DOHH2 (cell line): Measurements from ENCODE around the gene CCDC195.

ENCODE experiments used
- H3F3A ChIP-seq: fragments of 200-600 bp; sonication (generic), shearing (Covaris generic); 2 replicates; pipeline ENCODE4 v1.6.0; 2016; ENCODE audit warnings: antibody characterized with exemption, mild to moderate bottlenecking; ENCODE audit not compliant: control insufficient read depth, insufficient read depth
- H3K27ac ChIP-seq: fragments of 200-600 bp; sonication (generic); 2 replicates; pipeline ENCODE4 v1.5.1; 2014; ENCODE audit warnings: low read depth, mild to moderate bottlenecking, low read length, moderate library complexity
- H3K27me3 ChIP-seq: fragments of 200-600 bp; sonication (generic); 2 replicates; pipeline ENCODE4 v1.6.1; 2014; ENCODE audit warnings: mild to moderate bottlenecking, low read length, mixed read lengths; ENCODE audit not compliant: control insufficient read depth
- H3K36me3 ChIP-seq: fragments of 200-600 bp; sonication (generic); 2 replicates; pipeline ENCODE4 v1.6.1; 2014; ENCODE audit warnings: mild to moderate bottlenecking, low read length, moderate library complexity, mixed read lengths; ENCODE audit not compliant: control insufficient read depth
- H3K4me1 ChIP-seq: fragments of 200-600 bp; sonication (generic); 2 replicates; pipeline ENCODE4 v1.6.1; 2014; ENCODE audit warnings: mild to moderate bottlenecking, low read length, mixed read lengths; ENCODE audit not compliant: control insufficient read depth
- H3K4me2 ChIP-seq: fragments of 200-600 bp; sonication (generic); 2 replicates; pipeline ENCODE4 v1.6.0; 2014; ENCODE audit warnings: mild to moderate bottlenecking, low read length, moderate library complexity
- H3K4me3 ChIP-seq: fragments of 200-600 bp; sonication (generic); 2 replicates; pipeline ENCODE4 v1.5.1; 2014; ENCODE audit warnings: mild to moderate bottlenecking, low read length, mixed read lengths
- H3K79me2 ChIP-seq: fragments of 200-600 bp; sonication (generic); 2 replicates; pipeline ENCODE4 v1.6.1; 2014; ENCODE audit warnings: mild to moderate bottlenecking, low read length, mixed read lengths; ENCODE audit not compliant: control insufficient read depth
- H3K9me2 ChIP-seq: fragments of 200-600 bp; sonication (generic); replicated peaks from 2 replicates; pipeline ENCODE4 v1.6.1; 2014; ENCODE audit warnings: mild to moderate bottlenecking, low read length, mixed read lengths; ENCODE audit not compliant: control insufficient read depth
- H3K9me3 ChIP-seq: fragments of 200-600 bp; sonication (generic); 2 replicates; pipeline ENCODE4 v1.6.1; 2014; ENCODE audit warnings: antibody characterized with exemption, low read length, mixed read lengths; ENCODE audit not compliant: control insufficient read depth, insufficient read depth
- H4K20me1 ChIP-seq: fragments of 200-600 bp; sonication (generic); 2 replicates; pipeline ENCODE4 v1.6.0; 2014; ENCODE audit warnings: low read depth, mild to moderate bottlenecking, antibody characterized with exemption, low read length, moderate library complexity; ENCODE audit not compliant: control insufficient read depth, insufficient read depth
- CTCF ChIP-seq: fragments of 200-600 bp; sonication (generic); IDR thresholded peaks from one replicate; pipeline ENCODE4 v1.5.1; 2014; ENCODE audit warnings: antibody characterized with exemption, mild to moderate bottlenecking, low read depth, low read length; ENCODE audit not compliant: poor library complexity, severe bottlenecking
- EZH2phosphoT487 ChIP-seq: fragments of 200-600 bp; sonication (generic); IDR thresholded peaks from 2 replicates; pipeline ENCODE4 v1.6.1; 2017; ENCODE audit warnings: borderline replicate concordance, mild to moderate bottlenecking, antibody characterized with exemption, low read length, moderate library complexity, mixed read lengths

CCDC195 gene

GRCh38 chr2:224747765-224748164, 31.6 kb upstream of the CCDC195 start:
- no peaks in the 10 kb centered on the region for H4K20me1 ChIP-seq
- TF ChIP-seq CTCF (no peak), EZH2phosphoT487 (no peak)
- H3K9me3 ChIP-seq = no peaks in the 10 kb centered on the region

GRCh38 chr2:224736227-224736626, 20.1 kb upstream of the CCDC195 start:
- TF ChIP-seq EZH2phosphoT487 (no peak), CTCF (no peak)
- H3K9me3 ChIP-seq = peaks cover 22% of the 10 kb centered on the region

More at GRCh38 chr2:224747765-224748164, 31.6 kb upstream of the CCDC195 start:
- Histone ChIP-seq H3K27me3 (no peaks in the 10 kb centered on the region), H3K4me3 (no peak overlapping the region), H3K79me2 (no peaks in the 10 kb centered on the region), H3K9me2 (no peaks in the 10 kb centered on the region), H3F3A (no peaks in the 10 kb centered on the region), H3K36me3 (0 out of 2 replicates have a peak, but pooled peaks cover 3% of the 10 kb centered on the region), H3K4me1 (peaks cover 18% of the 10 kb centered on the region), H3K27ac (no peak overlapping the region), H3K4me2 (no peak overlapping the region)

GRCh38 chr2:224734949-224735348, 18.8 kb upstream of the CCDC195 start:
- Histone ChIP-seq H3K36me3 (no peaks in the 10 kb centered on the region), H3K4me2 (no peak overlapping the region), H3K79me2 (no peaks in the 10 kb centered on the region), H3K9me2 (no peaks in the 10 kb centered on the region), H3K4me1 (no peaks in the 10 kb centered on the region), H3K27ac (no peak overlapping the region), H4K20me1 (no peaks in the 10 kb centered on the region), H3F3A (no peaks in the 10 kb centered on the region), H3K27me3 (no peaks in the 10 kb centered on the region), H3K4me3 (no peak overlapping the region), H3K9me3 (peaks cover 22% of the 10 kb centered on the region)
- TF ChIP-seq EZH2phosphoT487 (no peak), CTCF (no peak)

More at GRCh38 chr2:224736227-224736626, 20.1 kb upstream of the CCDC195 start:
- H3K4me2 ChIP-seq = no peak overlapping the region
- no peaks in the 10 kb centered on the region for H3K36me3 ChIP-seq
- no peaks in the 10 kb centered on the region for H3F3A ChIP-seq
- H3K27me3 ChIP-seq = no peaks in the 10 kb centered on the region
- H3K4me3 ChIP-seq = no peak overlapping the region
- no peaks in the 10 kb centered on the region for H3K4me1 ChIP-seq
- H3K79me2 ChIP-seq = no peaks in the 10 kb centered on the region
- H4K20me1 ChIP-seq = no peaks in the 10 kb centered on the region
- H3K9me2 ChIP-seq = no peaks in the 10 kb centered on the region
- no peak overlapping the region for H3K27ac ChIP-seq
